ENCODE results near the gene TRIM62. TPM values are rescaled to one million over a fixed set of nuclear protein-coding genes. Genes with fewer than 3 reads are reported as not detected.

The TRIM62 gene
- total RNA-seq, 1 experiment from 2014 or later = 2.8 TPM

GRCh38 chr1:33133478-33134105, 48.3 kb downstream of the TRIM62 start:
- POLR2A ChIA-PET (ENCODE audit: low non-redundant PET) = no interaction called here
- BruUV-seq (replicated peaks) = no TSS peak
- CTCF ChIA-PET = no interaction called here
- Histone ChIP-seq H3K27ac (ENCODE audit: low read depth, low read length, poor library complexity, severe bottlenecking) (no peak overlapping the region), H3K27me3 (replicated peaks; ENCODE audit: insufficient read depth, low read depth, low read length, poor library complexity) (no peaks in the 10 kb centered on the region), H3K9me3 (ENCODE audit: low read depth, low read length, poor library complexity, severe bottlenecking) (no peaks in the 10 kb centered on the region), H3K36me3 (ENCODE audit: insufficient read depth, low read length, poor library complexity, severe bottlenecking) (no peaks in the 10 kb centered on the region), H3K4me3 (ENCODE audit: low read depth, low read length, poor library complexity, severe bottlenecking) (no peak overlapping the region), H3K4me1 (ENCODE audit: insufficient read depth, low read length, poor library complexity, severe bottlenecking) (peaks cover 18% of the 10 kb centered on the region)
- intact Hi-C loops (cut with micrococcal nuclease; ENCODE audit: unreplicated experiment) = no loop called here
- TF ChIP-seq CTCF (conservative IDR thresholded peaks at IDR 0.05; ENCODE audit: low read depth, low read length) = no peak
- no peak for TF ChIP-seq EZH2 (IDR thresholded peaks at IDR 0.05; ENCODE audit: borderline replicate concordance, low read depth, low read length, poor library complexity, severe bottlenecking)
- no peak for DNase-seq (ENCODE audit: low spot score)

GRCh38 chr1:33132549-33132948, 49.3 kb downstream of the TRIM62 start:
- H3K27me3 ChIP-seq (replicated peaks; ENCODE audit: insufficient read depth, low read depth, low read length, poor library complexity) = no peaks in the 10 kb centered on the region
- H3K9me3 ChIP-seq (ENCODE audit: low read depth, low read length, poor library complexity, severe bottlenecking) = no peaks in the 10 kb centered on the region
- peaks cover 25% of the 10 kb centered on the region for H3K4me1 ChIP-seq (ENCODE audit: insufficient read depth, low read length, poor library complexity, severe bottlenecking)
- H3K27ac ChIP-seq (ENCODE audit: low read depth, low read length, poor library complexity, severe bottlenecking) = no peak overlapping the region
- BruUV-seq (replicated peaks) = no TSS peak
- TF ChIP-seq EZH2 (IDR thresholded peaks at IDR 0.05; ENCODE audit: borderline replicate concordance, low read depth, low read length, poor library complexity, severe bottlenecking) (no peak), CTCF (conservative IDR thresholded peaks at IDR 0.05; ENCODE audit: low read depth, low read length) (no peak)
- intact Hi-C loops (cut with micrococcal nuclease; ENCODE audit: unreplicated experiment) = no loop called here
- no peak overlapping the region for H3K4me3 ChIP-seq (ENCODE audit: low read depth, low read length, poor library complexity, severe bottlenecking)
- H3K36me3 ChIP-seq (ENCODE audit: insufficient read depth, low read length, poor library complexity, severe bottlenecking) = no peaks in the 10 kb centered on the region
- no peak for DNase-seq (ENCODE audit: low spot score)
- ChIA-PET POLR2A (ENCODE audit: low non-redundant PET) (no interaction called here), CTCF (no interaction called here)

- intact Hi-C loops (cut with micrococcal nuclease; ENCODE audit: unreplicated experiment) = no loop called here
- Histone ChIP-seq H3K36me3 (ENCODE audit: insufficient read depth, low read length, poor library complexity, severe bottlenecking) (no peaks in the 10 kb centered on the region), H3K27me3 (replicated peaks; ENCODE audit: insufficient read depth, low read depth, low read length, poor library complexity) (no peaks in the 10 kb centered on the region), H3K4me1 (ENCODE audit: insufficient read depth, low read length, poor library complexity, severe bottlenecking) (peaks cover 23% of the 10 kb centered on the region), H3K4me3 (ENCODE audit: low read depth, low read length, poor library complexity, severe bottlenecking) (no peak overlapping the region), H3K9me3 (ENCODE audit: low read depth, low read length, poor library complexity, severe bottlenecking) (no peaks in the 10 kb centered on the region), H3K27ac (ENCODE audit: low read depth, low read length, poor library complexity, severe bottlenecking) (no peak overlapping the region)
- CTCF ChIA-PET = no interaction called here
- DNase-seq (ENCODE audit: low spot score) = no peak
- TF ChIP-seq CTCF (conservative IDR thresholded peaks at IDR 0.05; ENCODE audit: low read depth, low read length) = no peak
- no peak for TF ChIP-seq EZH2 (IDR thresholded peaks at IDR 0.05; ENCODE audit: borderline replicate concordance, low read depth, low read length, poor library complexity, severe bottlenecking)
- no TSS peak for BruUV-seq (replicated peaks)
- POLR2A ChIA-PET (ENCODE audit: low non-redundant PET) = no interaction called here
Observed at GRCh38 chr1:33131191-33131590, 50.7 kb downstream of the TRIM62 start.

Measured in A673 (cell line).